Right lobe of liver (tissue), 4 donors: ENCODE results near the gene FOXP1.

Experiments
- CTCF ChIP-seq, 4 donors: fragments of 200-600 bp in 3 of 4; fragments of 450-650 bp in 1 of 4; IDR thresholded peaks; one replicate each; pipeline versions ENCODE4 v1.5.1 to v1.8.0; 2016 to 2022; ENCODE audit warnings: antibody characterized with exemption in 4 of 4, mild to moderate bottlenecking in 2 of 4
- POLR2A ChIP-seq: fragments of 450-650 bp; IDR thresholded peaks from one replicate; pipeline ENCODE4 v1.6.1; 2017; ENCODE audit warnings: antibody characterized with exemption, mild to moderate bottlenecking
- donor health status: DM: no; HTN: no; CAD: no.
- donor health status: DM: no; HTN: no; CAD: no.
- donor health status: DM: no; HTN: yes; CAD: no.

GRCh38 chr3:70919091-70919490, 664.4 kb downstream of the FOXP1 start:
- TF ChIP-seq POLR2A (no peak), CTCF (IDR thresholded peaks at IDR 0.05) (no peak)
